ENCODE results near the gene CDYL2.

The CDYL2 gene

GRCh38 chr16:80564394-80564793, 240.0 kb downstream of the CDYL2 start:
- in situ Hi-C loops (cut with MboI; ENCODE audit: low pct_unique_long_range_greater_than_20kb, low sequenced_read_pairs, unreplicated experiment), result no loop called here
- no peak for DNase-seq (ENCODE audit: low spot score)
- TF ChIP-seq CTCF (IDR thresholded peaks at IDR 0.05; ENCODE audit: extremely low read depth, insufficient read depth, missing control alignments), result no peak

DNA sequence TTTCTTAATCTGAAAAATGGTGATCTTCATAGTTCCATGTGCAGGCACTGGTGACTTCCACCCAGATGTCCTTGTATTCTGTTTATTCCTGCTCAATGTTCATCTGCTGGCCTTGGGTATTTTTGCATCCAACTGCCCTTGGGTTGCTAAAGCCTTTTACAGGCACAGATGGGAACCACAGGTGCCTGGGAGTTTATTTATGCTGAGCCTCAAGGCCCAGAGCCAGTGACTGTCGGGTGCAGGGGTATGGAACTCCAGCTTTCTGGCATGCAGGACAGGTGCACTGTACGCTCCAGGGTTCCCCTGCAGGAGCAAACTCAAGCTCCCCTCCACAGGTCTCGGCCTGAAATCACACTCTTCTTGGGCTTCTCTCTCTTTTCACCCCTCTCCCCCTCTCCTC, 241.3 kb downstream of the CDYL2 start:
- in situ Hi-C loops (cut with MboI; ENCODE audit: low pct_unique_long_range_greater_than_20kb, low sequenced_read_pairs, unreplicated experiment), result no loop called here
- DNase-seq (ENCODE audit: low spot score), result no peak
- TF ChIP-seq CTCF (IDR thresholded peaks at IDR 0.05; ENCODE audit: extremely low read depth, insufficient read depth, missing control alignments), result no peak

DNA sequence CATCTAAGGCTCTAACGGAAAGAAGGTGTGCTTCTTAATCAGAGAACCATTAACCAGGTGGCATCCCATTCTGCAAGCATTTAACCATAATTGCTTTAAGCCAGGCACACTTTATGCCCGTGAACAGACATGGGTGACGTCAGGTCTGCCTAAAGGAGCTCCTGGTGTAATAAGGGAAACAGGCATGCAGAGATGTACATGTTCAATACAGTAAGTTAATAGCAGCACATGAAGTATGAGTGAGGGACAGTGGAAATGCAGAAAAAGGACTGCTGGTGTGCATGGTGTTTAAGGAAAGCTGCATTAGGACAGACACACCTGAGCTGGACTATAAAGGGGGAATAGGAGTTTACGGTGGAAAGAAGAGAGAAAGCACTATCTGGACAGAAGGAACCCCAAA, 245.0 kb downstream of the CDYL2 start:
- no peak for DNase-seq (ENCODE audit: low spot score)
- in situ Hi-C loops (cut with MboI; ENCODE audit: low pct_unique_long_range_greater_than_20kb, low sequenced_read_pairs, unreplicated experiment), result no loop called here
- TF ChIP-seq CTCF (IDR thresholded peaks at IDR 0.05; ENCODE audit: extremely low read depth, insufficient read depth, missing control alignments), result no peak

GRCh38 chr16:80557037-80557436, 247.4 kb downstream of the CDYL2 start:
- in situ Hi-C loops (cut with MboI; ENCODE audit: low pct_unique_long_range_greater_than_20kb, low sequenced_read_pairs, unreplicated experiment), result no loop called here
- no peak for DNase-seq (ENCODE audit: low spot score)

DNA sequence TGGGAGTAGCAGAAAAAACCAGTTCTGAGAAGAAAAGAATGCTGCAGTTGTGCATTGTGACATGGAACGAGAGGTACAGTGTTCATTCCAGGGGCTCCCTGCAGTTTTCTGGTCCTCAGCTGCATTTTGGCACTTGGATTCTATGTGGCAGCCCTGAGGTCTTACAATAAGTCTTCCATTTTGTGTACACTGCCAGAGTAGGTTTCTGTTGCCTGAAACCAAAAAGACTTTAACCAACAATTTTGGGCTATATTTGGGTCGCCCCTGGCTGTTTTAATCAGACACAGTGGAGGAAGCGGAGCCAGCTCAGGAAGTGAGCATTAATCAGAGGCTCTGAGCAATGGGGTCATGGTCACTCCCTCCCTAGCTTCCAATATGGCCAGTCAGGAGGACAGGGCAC, 247.9 kb downstream of the CDYL2 start:
- in situ Hi-C loops (cut with MboI; ENCODE audit: low pct_unique_long_range_greater_than_20kb, low sequenced_read_pairs, unreplicated experiment), result no loop called here
- no peak for DNase-seq (ENCODE audit: low spot score)
- TF ChIP-seq CTCF (IDR thresholded peaks at IDR 0.05; ENCODE audit: extremely low read depth, insufficient read depth, missing control alignments), result no peak

More at GRCh38 chr16:80557037-80557436, 247.4 kb downstream of the CDYL2 start:
- TF ChIP-seq CTCF (IDR thresholded peaks at IDR 0.05; ENCODE audit: extremely low read depth, insufficient read depth, missing control alignments), result no peak

- in situ Hi-C loops (cut with MboI; ENCODE audit: low pct_unique_long_range_greater_than_20kb, low sequenced_read_pairs, unreplicated experiment), result no loop called here
- no peak for TF ChIP-seq CTCF (IDR thresholded peaks at IDR 0.05; ENCODE audit: extremely low read depth, insufficient read depth, missing control alignments)
- no peak for DNase-seq (ENCODE audit: low spot score)
Observed at GRCh38 chr16:80554033-80554432, 250.4 kb downstream of the CDYL2 start.

- no peak for TF ChIP-seq CTCF (IDR thresholded peaks at IDR 0.05; ENCODE audit: extremely low read depth, insufficient read depth, missing control alignments)
- DNase-seq (ENCODE audit: low spot score), result no peak
- in situ Hi-C loops (cut with MboI; ENCODE audit: low pct_unique_long_range_greater_than_20kb, low sequenced_read_pairs, unreplicated experiment), result no loop called here
Observed at GRCh38 chr16:80552277-80552676, 252.1 kb downstream of the CDYL2 start.

Measured in GM13977 (cell line).